ENCODE results near the gene RANBP9.

RANBP9 gene

DNA sequence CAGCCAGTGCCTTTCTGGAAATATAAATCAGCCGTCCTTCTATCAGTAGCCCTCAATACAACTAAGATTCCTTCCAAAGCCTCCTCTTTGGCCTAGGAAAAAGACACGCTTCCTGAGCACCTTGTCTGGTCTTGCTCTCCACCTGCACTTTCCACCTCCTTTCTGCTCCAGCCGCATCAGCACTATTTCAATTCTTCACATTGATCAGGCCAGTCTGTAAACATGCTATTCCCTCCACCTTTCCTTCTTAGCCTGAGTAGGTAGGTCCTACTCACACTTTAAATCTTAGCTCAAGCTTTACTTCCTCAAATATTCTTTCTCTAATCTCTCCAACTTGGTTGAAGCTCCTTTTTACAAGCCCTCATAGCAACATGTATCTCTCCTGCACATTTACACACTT, 11.4 kb downstream of the RANBP9 start:
- ATAC-seq, result no peak
- TF ChIP-seq SNAI2 (CRISPR knock-in tag; IDR thresholded peaks at IDR 0.05), result no peak
- TF ChIP-seq, protein P1, sequence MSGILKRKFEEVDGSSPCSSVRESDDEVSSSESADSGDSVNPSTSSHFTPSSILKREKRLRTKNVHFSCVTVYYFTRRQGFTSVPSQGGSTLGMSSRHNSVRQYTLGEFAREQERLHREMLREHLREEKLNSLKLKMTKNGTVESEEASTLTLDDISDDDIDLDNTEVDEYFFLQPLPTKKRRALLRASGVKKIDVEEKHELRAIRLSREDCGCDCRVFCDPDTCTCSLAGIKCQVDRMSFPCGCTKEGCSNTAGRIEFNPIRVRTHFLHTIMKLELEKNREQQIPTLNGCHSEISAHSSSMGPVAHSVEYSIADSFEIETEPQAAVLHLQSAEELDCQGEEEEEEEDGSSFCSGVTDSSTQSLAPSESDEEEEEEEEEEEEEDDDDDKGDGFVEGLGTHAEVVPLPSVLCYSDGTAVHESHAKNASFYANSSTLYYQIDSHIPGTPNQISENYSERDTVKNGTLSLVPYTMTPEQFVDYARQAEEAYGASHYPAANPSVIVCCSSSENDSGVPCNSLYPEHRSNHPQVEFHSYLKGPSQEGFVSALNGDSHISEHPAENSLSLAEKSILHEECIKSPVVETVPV (CRISPR knock-in tag; IDR thresholded peaks at IDR 0.05), result no peak
- TF ChIP-seq PPARA (CRISPR knock-in tag; IDR thresholded peaks at IDR 0.05; ENCODE audit: borderline replicate concordance), result no peak
- TF ChIP-seq ZNF565 (CRISPR knock-in tag; conservative IDR thresholded peaks at IDR 0.05; ENCODE audit: low read depth), result no peak
- TF ChIP-seq, protein P2, sequence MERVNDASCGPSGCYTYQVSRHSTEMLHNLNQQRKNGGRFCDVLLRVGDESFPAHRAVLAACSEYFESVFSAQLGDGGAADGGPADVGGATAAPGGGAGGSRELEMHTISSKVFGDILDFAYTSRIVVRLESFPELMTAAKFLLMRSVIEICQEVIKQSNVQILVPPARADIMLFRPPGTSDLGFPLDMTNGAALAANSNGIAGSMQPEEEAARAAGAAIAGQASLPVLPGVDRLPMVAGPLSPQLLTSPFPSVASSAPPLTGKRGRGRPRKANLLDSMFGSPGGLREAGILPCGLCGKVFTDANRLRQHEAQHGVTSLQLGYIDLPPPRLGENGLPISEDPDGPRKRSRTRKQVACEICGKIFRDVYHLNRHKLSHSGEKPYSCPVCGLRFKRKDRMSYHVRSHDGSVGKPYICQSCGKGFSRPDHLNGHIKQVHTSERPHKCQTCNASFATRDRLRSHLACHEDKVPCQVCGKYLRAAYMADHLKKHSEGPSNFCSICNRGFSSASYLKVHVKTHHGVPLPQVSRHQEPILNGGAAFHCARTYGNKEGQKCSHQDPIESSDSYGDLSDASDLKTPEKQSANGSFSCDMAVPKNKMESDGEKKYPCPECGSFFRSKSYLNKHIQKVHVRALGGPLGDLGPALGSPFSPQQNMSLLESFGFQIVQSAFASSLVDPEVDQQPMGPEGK (CRISPR knock-in tag; IDR thresholded peaks at IDR 0.05; ENCODE audit: borderline replicate concordance), result no peak
- no peak for TF ChIP-seq ZNF8 (CRISPR knock-in tag; IDR thresholded peaks at IDR 0.05)

DNA sequence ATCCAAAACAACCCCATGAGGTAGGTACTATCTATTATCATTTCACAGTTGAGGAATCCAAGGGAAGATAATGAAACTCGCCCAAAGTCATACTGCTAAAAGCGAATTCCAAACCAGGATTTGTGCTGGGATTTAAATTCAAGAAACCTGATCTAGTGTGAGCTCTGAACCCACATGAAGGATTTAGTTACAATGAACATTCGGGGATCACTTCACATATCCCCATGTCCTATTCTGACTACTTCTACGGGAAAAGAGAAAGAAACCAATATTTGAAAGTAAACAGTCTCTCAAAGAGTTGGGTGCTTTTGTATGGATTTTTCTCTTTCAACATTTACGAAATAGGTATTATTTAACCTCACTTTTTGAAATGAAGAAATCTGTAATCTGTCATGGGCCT, 12.9 kb downstream of the RANBP9 start:
- ATAC-seq, result no peak
- TF ChIP-seq ESRRG (CRISPR knock-in tag; IDR thresholded peaks at IDR 0.05), result no peak
- no peak for TF ChIP-seq CSDC2 (CRISPR knock-in tag; IDR thresholded peaks at IDR 0.05)
- TF ChIP-seq RARB (CRISPR knock-in tag; IDR thresholded peaks at IDR 0.05), result no peak
- TF ChIP-seq, protein P3, sequence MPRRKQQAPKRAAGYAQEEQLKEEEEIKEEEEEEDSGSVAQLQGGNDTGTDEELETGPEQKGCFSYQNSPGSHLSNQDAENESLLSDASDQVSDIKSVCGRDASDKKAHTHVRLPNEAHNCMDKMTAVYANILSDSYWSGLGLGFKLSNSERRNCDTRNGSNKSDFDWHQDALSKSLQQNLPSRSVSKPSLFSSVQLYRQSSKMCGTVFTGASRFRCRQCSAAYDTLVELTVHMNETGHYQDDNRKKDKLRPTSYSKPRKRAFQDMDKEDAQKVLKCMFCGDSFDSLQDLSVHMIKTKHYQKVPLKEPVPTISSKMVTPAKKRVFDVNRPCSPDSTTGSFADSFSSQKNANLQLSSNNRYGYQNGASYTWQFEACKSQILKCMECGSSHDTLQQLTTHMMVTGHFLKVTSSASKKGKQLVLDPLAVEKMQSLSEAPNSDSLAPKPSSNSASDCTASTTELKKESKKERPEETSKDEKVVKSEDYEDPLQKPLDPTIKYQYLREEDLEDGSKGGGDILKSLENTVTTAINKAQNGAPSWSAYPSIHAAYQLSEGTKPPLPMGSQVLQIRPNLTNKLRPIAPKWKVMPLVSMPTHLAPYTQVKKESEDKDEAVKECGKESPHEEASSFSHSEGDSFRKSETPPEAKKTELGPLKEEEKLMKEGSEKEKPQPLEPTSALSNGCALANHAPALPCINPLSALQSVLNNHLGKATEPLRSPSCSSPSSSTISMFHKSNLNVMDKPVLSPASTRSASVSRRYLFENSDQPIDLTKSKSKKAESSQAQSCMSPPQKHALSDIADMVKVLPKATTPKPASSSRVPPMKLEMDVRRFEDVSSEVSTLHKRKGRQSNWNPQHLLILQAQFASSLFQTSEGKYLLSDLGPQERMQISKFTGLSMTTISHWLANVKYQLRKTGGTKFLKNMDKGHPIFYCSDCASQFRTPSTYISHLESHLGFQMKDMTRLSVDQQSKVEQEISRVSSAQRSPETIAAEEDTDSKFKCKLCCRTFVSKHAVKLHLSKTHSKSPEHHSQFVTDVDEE (CRISPR knock-in tag; IDR thresholded peaks at IDR 0.05), result no peak
- no peak for TF ChIP-seq TCF4 (CRISPR knock-in tag; IDR thresholded peaks at IDR 0.05; ENCODE audit: borderline replicate concordance)
- TF ChIP-seq, protein P4, sequence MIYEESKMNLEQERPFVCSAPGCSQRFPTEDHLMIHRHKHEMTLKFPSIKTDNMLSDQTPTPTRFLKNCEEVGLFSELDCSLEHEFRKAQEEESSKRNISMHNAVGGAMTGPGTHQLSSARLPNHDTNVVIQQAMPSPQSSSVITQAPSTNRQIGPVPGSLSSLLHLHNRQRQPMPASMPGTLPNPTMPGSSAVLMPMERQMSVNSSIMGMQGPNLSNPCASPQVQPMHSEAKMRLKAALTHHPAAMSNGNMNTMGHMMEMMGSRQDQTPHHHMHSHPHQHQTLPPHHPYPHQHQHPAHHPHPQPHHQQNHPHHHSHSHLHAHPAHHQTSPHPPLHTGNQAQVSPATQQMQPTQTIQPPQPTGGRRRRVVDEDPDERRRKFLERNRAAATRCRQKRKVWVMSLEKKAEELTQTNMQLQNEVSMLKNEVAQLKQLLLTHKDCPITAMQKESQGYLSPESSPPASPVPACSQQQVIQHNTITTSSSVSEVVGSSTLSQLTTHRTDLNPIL (CRISPR knock-in tag; IDR thresholded peaks at IDR 0.05; ENCODE audit: low read depth), result no peak
- TF ChIP-seq ZFP30 (CRISPR knock-in tag; IDR thresholded peaks at IDR 0.05), result no peak
- no peak for TF ChIP-seq ZNF8 (CRISPR knock-in tag; IDR thresholded peaks at IDR 0.05)
- TF ChIP-seq ARNTL (CRISPR knock-in tag; IDR thresholded peaks at IDR 0.05; ENCODE audit: borderline replicate concordance, low read depth), result no peak
- TF ChIP-seq, protein P5, sequence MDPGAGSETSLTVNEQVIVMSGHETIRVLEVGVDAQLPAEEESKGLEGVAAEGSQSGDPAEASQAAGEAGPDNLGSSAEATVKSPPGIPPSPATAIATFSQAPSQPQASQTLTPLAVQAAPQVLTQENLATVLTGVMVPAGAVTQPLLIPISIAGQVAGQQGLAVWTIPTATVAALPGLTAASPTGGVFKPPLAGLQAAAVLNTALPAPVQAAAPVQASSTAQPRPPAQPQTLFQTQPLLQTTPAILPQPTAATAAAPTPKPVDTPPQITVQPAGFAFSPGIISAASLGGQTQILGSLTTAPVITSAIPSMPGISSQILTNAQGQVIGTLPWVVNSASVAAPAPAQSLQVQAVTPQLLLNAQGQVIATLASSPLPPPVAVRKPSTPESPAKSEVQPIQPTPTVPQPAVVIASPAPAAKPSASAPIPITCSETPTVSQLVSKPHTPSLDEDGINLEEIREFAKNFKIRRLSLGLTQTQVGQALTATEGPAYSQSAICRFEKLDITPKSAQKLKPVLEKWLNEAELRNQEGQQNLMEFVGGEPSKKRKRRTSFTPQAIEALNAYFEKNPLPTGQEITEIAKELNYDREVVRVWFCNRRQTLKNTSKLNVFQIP (CRISPR knock-in tag; IDR thresholded peaks at IDR 0.05; ENCODE audit: borderline replicate concordance, low read depth), result no peak
- TF ChIP-seq ZFP3 (CRISPR knock-in tag; IDR thresholded peaks at IDR 0.05), result no peak
- TF ChIP-seq ZNF70 (CRISPR knock-in tag; IDR thresholded peaks at IDR 0.05), result no peak
- TF ChIP-seq, protein P1 (CRISPR knock-in tag; IDR thresholded peaks at IDR 0.05), result no peak
- no peak for TF ChIP-seq OSR1 (CRISPR knock-in tag; IDR thresholded peaks at IDR 0.05)
- no peak for TF ChIP-seq ZC3H10 (CRISPR knock-in tag; IDR thresholded peaks at IDR 0.05)
- TF ChIP-seq ISL1 (CRISPR knock-in tag; IDR thresholded peaks at IDR 0.05), result no peak

DNA sequence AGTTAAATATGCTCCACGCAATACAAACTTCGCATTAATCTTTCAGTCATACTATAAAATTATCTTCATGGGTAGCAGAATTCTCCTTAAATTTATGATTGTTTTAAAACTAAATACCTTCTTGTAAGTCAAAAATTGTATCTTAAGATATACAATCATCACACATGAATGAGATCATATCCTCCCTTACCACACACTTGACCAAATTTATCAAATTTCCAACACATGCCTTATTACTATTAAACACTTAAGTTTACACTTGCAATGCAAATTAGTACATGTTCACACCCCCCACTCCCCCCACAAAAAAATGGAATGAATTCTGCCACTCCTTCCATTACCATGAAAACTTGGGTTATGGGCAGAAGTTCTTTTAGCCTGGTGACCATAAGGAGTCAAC, 13.8 kb downstream of the RANBP9 start:
- no peak for ATAC-seq
- TF ChIP-seq ZFP30 (CRISPR knock-in tag; IDR thresholded peaks at IDR 0.05), result no peak
- TF ChIP-seq, protein P1 (CRISPR knock-in tag; IDR thresholded peaks at IDR 0.05), result no peak
- TF ChIP-seq TCF4 (CRISPR knock-in tag; IDR thresholded peaks at IDR 0.05; ENCODE audit: borderline replicate concordance), result no peak
- TF ChIP-seq ZFP3 (CRISPR knock-in tag; IDR thresholded peaks at IDR 0.05), result no peak
- TF ChIP-seq, protein P4 (CRISPR knock-in tag; IDR thresholded peaks at IDR 0.05; ENCODE audit: low read depth), result no peak
- no peak for TF ChIP-seq TOX (CRISPR knock-in tag; IDR thresholded peaks at IDR 0.05; ENCODE audit: borderline replicate concordance)
- no peak for TF ChIP-seq ESRRG (CRISPR knock-in tag; IDR thresholded peaks at IDR 0.05)
- TF ChIP-seq GLIS3 (CRISPR knock-in tag; IDR thresholded peaks at IDR 0.05), result no peak
- TF ChIP-seq ZNF565 (CRISPR knock-in tag; conservative IDR thresholded peaks at IDR 0.05; ENCODE audit: low read depth), result no peak
- TF ChIP-seq PPARA (CRISPR knock-in tag; IDR thresholded peaks at IDR 0.05; ENCODE audit: borderline replicate concordance), result no peak
- TF ChIP-seq SNAI2 (CRISPR knock-in tag; IDR thresholded peaks at IDR 0.05), result no peak
- no peak for TF ChIP-seq BACH2 (CRISPR knock-in tag; IDR thresholded peaks at IDR 0.05; ENCODE audit: borderline replicate concordance)
- no peak for TF ChIP-seq RARB (CRISPR knock-in tag; IDR thresholded peaks at IDR 0.05)

All from SK-N-SH treated with all-trans-retinoic acid at 6 μM for 48 hours (cell line).